Prostate gland (tissue), 2 donors: Measurements from ENCODE around the gene MBOAT7.

Experiments
- POLR2A ChIP-seq: fragments of 450-650 bp; IDR thresholded peaks from one replicate; pipeline ENCODE4 v1.6.1; 2016; ENCODE audit warnings: antibody characterized with exemption, mild to moderate bottlenecking
- TF ChIP-seq, protein P1 (sequence below), 4 experiments: fragments of 200-600 bp in 2 of 4; fragments of 450-650 bp in 2 of 4; sonication (generic) in 2 of 4; IDR thresholded peaks; 1 replicate in 3 of 4; 2 replicates in 1 of 4; pipeline ENCODE4 v1.5.1; 2016 to 2019; ENCODE audit warnings: antibody characterized with exemption in 4 of 4, mild to moderate bottlenecking in 2 of 4, moderate library complexity in 2 of 4

DNA sequence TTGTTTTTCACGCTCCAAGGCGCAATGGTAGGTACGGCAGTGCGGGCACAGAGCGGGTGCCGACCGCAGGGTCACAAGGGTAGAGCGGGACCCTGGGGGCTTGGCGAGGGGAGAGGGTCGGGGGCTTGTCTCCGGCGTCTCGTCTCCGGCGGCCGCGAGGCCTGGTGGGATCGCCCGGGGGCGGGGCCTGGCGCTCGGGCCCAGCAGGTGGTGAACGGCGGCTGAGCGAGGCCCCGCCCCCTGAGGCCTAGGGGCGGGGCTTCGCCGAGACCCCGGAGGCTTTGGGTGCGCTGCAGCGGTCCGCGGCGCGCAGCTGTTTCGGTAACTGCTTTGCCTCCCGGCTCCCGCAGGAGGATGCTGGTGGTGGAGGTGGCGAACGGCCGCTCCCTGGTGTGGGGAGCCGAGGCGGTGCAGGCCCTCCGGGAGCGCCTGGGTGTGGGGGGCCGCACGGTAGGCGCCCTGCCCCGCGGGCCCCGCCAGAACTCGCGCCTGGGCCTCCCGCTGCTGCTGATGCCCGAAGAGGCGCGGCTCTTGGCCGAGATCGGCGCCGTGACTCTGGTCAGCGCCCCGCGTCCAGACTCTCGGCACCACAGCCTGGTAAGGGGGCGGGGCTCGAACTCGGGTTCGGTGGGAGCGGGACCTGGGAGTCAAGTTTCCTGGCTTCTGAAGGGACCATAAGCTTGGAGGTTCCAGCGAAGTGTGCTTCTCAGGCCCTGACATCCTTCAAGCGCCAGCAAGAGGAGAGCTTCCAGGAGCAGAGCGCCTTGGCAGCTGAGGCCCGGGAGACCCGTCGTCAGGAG is 1.8 kb upstream of the MBOAT7 start, which contains the start of gene TSEN34:
- TF ChIP-seq, protein P1, sequence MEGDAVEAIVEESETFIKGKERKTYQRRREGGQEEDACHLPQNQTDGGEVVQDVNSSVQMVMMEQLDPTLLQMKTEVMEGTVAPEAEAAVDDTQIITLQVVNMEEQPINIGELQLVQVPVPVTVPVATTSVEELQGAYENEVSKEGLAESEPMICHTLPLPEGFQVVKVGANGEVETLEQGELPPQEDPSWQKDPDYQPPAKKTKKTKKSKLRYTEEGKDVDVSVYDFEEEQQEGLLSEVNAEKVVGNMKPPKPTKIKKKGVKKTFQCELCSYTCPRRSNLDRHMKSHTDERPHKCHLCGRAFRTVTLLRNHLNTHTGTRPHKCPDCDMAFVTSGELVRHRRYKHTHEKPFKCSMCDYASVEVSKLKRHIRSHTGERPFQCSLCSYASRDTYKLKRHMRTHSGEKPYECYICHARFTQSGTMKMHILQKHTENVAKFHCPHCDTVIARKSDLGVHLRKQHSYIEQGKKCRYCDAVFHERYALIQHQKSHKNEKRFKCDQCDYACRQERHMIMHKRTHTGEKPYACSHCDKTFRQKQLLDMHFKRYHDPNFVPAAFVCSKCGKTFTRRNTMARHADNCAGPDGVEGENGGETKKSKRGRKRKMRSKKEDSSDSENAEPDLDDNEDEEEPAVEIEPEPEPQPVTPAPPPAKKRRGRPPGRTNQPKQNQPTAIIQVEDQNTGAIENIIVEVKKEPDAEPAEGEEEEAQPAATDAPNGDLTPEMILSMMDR (IDR thresholded peaks at IDR 0.05): no peak
- TF ChIP-seq POLR2A: peak; percentile 87
